Panc1 (cell line): ENCODE data around the gene EPB41L4B.

Experiments
- CTCF ChIP-seq: fragments of 450-650 bp; IDR thresholded peaks from 2 replicates; pipeline ENCODE4 v1.5.1; 2017; ENCODE audit warnings: mild to moderate bottlenecking
- POLR2AphosphoS5 ChIP-seq: IDR thresholded peaks from 2 replicates; pipeline ENCODE4 v1.6.1; 2012; ENCODE audit warnings: mild to moderate bottlenecking, low read depth, low read length, moderate library complexity
- TCF7L2 ChIP-seq: IDR thresholded peaks from 2 replicates; pipeline ENCODE4 v1.6.1; 2011; ENCODE audit warnings: mild to moderate bottlenecking, low read depth, low read length, inconsistent platforms

- TF ChIP-seq CTCF, result no peak
- no peak for TF ChIP-seq POLR2AphosphoS5
- TF ChIP-seq TCF7L2, result no peak
Observed at GRCh38 chr9:109344866-109345265, 24.0 kb upstream of the EPB41L4B start.
